Astrocyte (in vitro differentiated cells and primary cell): ENCODE measurements around the gene TIPARP. TPM values are rescaled to one million over a fixed set of nuclear protein-coding genes. Genes with fewer than 3 reads are reported as not detected.

Source experiments
- DNase-seq: peaks from one replicate; pipeline ENCODE4 v3.0.0-alpha.2; 2010; ENCODE audit warnings: low read depth
- FAIRE-seq: peaks from 2 replicates; lab custom pipeline; 2011; peaks lifted over from hg19 to GRCh38; lab: Jason Lieb, UNC
- H2AFZ ChIP-seq: 2 replicates; pipeline ENCODE4 v1.6.0; 2012; ENCODE audit warnings: low read depth, low read length, inconsistent platforms
- H3K27ac ChIP-seq: 2 replicates; pipeline ENCODE4 v1.5.1; 2011; ENCODE audit warnings: low read depth, low read length, inconsistent platforms
- H3K27me3 ChIP-seq: 2 replicates; pipeline ENCODE4 v1.6.0; 2011; ENCODE audit warnings: low read length, inconsistent platforms; ENCODE audit not compliant: insufficient read depth
- H3K36me3 ChIP-seq: 2 replicates; pipeline ENCODE4 v1.5.1; 2011; ENCODE audit warnings: low read length, inconsistent platforms; ENCODE audit not compliant: insufficient read depth
- H3K4me1 ChIP-seq: 2 replicates; pipeline ENCODE4 v1.5.1; 2011; ENCODE audit warnings: low read length, inconsistent platforms; ENCODE audit not compliant: insufficient read depth
- H3K4me2 ChIP-seq: 2 replicates; pipeline ENCODE4 v1.6.0; 2012; ENCODE audit warnings: low read length, inconsistent platforms
- H3K4me3 ChIP-seq: 2 replicates; pipeline ENCODE4 v1.5.1; 2011; ENCODE audit warnings: low read depth, mild to moderate bottlenecking, low read length, inconsistent platforms; ENCODE audit not compliant: insufficient read depth
- H3K79me2 ChIP-seq: 2 replicates; pipeline ENCODE4 v1.6.0; 2012; ENCODE audit warnings: mild to moderate bottlenecking, low read length, inconsistent platforms; ENCODE audit not compliant: insufficient read depth
- H3K9ac ChIP-seq: 2 replicates; pipeline ENCODE4 v1.6.0; 2012; ENCODE audit warnings: mild to moderate bottlenecking, low read length, inconsistent platforms
- H3K9me3 ChIP-seq: 2 replicates; pipeline ENCODE4 v1.5.1; 2012; ENCODE audit warnings: low read depth, mild to moderate bottlenecking, low read length, inconsistent platforms; ENCODE audit not compliant: insufficient read depth
- H4K20me1 ChIP-seq: 2 replicates; pipeline ENCODE4 v1.6.0; 2012; ENCODE audit warnings: low read length, inconsistent platforms; ENCODE audit not compliant: insufficient read depth
- H3K27ac Mint-ChIP-seq: one replicate; pipeline ENCODE4 v1.8.0; 2021; ENCODE audit warnings: mild to moderate bottlenecking, mixed read lengths; ENCODE audit not compliant: unreplicated experiment
- H3K27me3 Mint-ChIP-seq: one replicate; pipeline ENCODE4 v1.8.0; 2021; ENCODE audit warnings: low read depth, mixed read lengths; ENCODE audit not compliant: unreplicated experiment
- H3K36me3 Mint-ChIP-seq: one replicate; pipeline ENCODE4 v1.8.0; 2021; ENCODE audit warnings: low read depth, mixed read lengths; ENCODE audit not compliant: unreplicated experiment
- H3K4me1 Mint-ChIP-seq: one replicate; pipeline ENCODE4 v1.8.0; 2021; ENCODE audit warnings: low read depth, mixed read lengths; ENCODE audit not compliant: unreplicated experiment
- H3K4me3 Mint-ChIP-seq: one replicate; pipeline ENCODE4 v1.8.0; 2021; ENCODE audit warnings: mild to moderate bottlenecking, moderate library complexity, mixed read lengths; ENCODE audit not compliant: unreplicated experiment
- H3K9me3 Mint-ChIP-seq: one replicate; pipeline ENCODE4 v1.8.0; 2021; ENCODE audit warnings: mild to moderate bottlenecking, mixed read lengths; ENCODE audit not compliant: unreplicated experiment
- CTCF ChIP-seq: IDR thresholded peaks from 2 replicates; pipeline ENCODE4 v1.5.1; 2011; ENCODE audit warnings: low read depth, mild to moderate bottlenecking, inconsistent platforms, low read length, moderate library complexity; ENCODE audit not compliant: insufficient read depth
- EZH2 ChIP-seq: IDR thresholded peaks from 2 replicates; pipeline ENCODE4 v1.6.1; 2012; ENCODE audit warnings: mild to moderate bottlenecking, low read length, inconsistent platforms; ENCODE audit not compliant: insufficient read depth
- total RNA-seq: library from RNA; stranded (reverse); gene quantifications from 2 replicates; pipeline ENCODE4 v1.2.1, GENCODE V29; 2021

The TIPARP gene
- total RNA-seq, 1 donor from 2014 or later = 74.2 TPM

GRCh38 chr3:156630081-156630772 lies 44.2 kb upstream of the TIPARP start:
- DNase-seq = peak; percentile 67
- Histone ChIP-seq H3K4me3 (no peak overlapping the region), H3K27ac (no peak overlapping the region), H2AFZ (no peak overlapping the region), H3K27me3 (no peaks in the 10 kb centered on the region), H3K36me3 (no peaks in the 10 kb centered on the region), H3K4me1 (peaks cover 20% of the 10 kb centered on the region), H3K4me2 (no peak overlapping the region), H3K9ac (no peak overlapping the region), H4K20me1 (no peaks in the 10 kb centered on the region), H3K79me2 (no peaks in the 10 kb centered on the region), H3K9me3 (no peaks in the 10 kb centered on the region)
- TF ChIP-seq CTCF (no peak), EZH2 (no peak)
- FAIRE-seq = no peak
- H3K9me3 Mint-ChIP-seq = no peaks in the 10 kb centered on the region
- H3K27me3 Mint-ChIP-seq = no peaks in the 10 kb centered on the region
- H3K27ac Mint-ChIP-seq = no peak overlapping the region
- H3K36me3 Mint-ChIP-seq = no peaks in the 10 kb centered on the region
- peaks cover 20% of the 10 kb centered on the region for H3K4me1 Mint-ChIP-seq
- H3K4me3 Mint-ChIP-seq = no peak overlapping the region

- no peaks in the 10 kb centered on the region for H3K36me3 ChIP-seq
- H3K79me2 ChIP-seq = no peaks in the 10 kb centered on the region
- DNase-seq (no peak), FAIRE-seq (no peak)
- no peak overlapping the region for H3K27ac ChIP-seq
- Mint-ChIP-seq H3K4me3 (no peak overlapping the region), H3K27me3 (no peaks in the 10 kb centered on the region), H3K27ac (no peak overlapping the region), H3K9me3 (no peaks in the 10 kb centered on the region), H3K4me1 (peaks cover 20% of the 10 kb centered on the region), H3K36me3 (no peaks in the 10 kb centered on the region)
- H3K9me3 ChIP-seq = no peaks in the 10 kb centered on the region
- TF ChIP-seq EZH2 (no peak), CTCF (no peak)
- H3K9ac ChIP-seq = no peak overlapping the region
- H3K4me2 ChIP-seq = no peak overlapping the region
- no peaks in the 10 kb centered on the region for H3K27me3 ChIP-seq
- no peak overlapping the region for H2AFZ ChIP-seq
- H4K20me1 ChIP-seq = no peaks in the 10 kb centered on the region
- no peak overlapping the region for H3K4me3 ChIP-seq
- H3K4me1 ChIP-seq = peaks cover 20% of the 10 kb centered on the region
Observed at GRCh38 chr3:156630773-156631093, 43.7 kb upstream of the TIPARP start.

GRCh38 chr3:156631323-156631722 lies 43.1 kb upstream of the TIPARP start:
- Mint-ChIP-seq H3K9me3 (no peaks in the 10 kb centered on the region), H3K27me3 (no peaks in the 10 kb centered on the region), H3K36me3 (no peaks in the 10 kb centered on the region), H3K27ac (no peak overlapping the region), H3K4me3 (no peak overlapping the region), H3K4me1 (peaks cover 20% of the 10 kb centered on the region)
- no peak for DNase-seq
- no peak overlapping the region for H3K27ac ChIP-seq
- H3K9ac ChIP-seq = no peak overlapping the region
- TF ChIP-seq CTCF (no peak), EZH2 (no peak)
- no peak overlapping the region for H3K4me2 ChIP-seq
- no peak overlapping the region for H3K4me3 ChIP-seq
- no peaks in the 10 kb centered on the region for H3K9me3 ChIP-seq
- no peaks in the 10 kb centered on the region for H3K36me3 ChIP-seq
- H3K4me1 ChIP-seq = peaks cover 20% of the 10 kb centered on the region
- no peaks in the 10 kb centered on the region for H3K27me3 ChIP-seq
- H2AFZ ChIP-seq = no peak overlapping the region
- no peak for FAIRE-seq
- no peaks in the 10 kb centered on the region for H3K79me2 ChIP-seq
- no peaks in the 10 kb centered on the region for H4K20me1 ChIP-seq
